HL-60 (cell line): ENCODE data around the gene SPTAN1.

Experiments
- DNase-seq, 2 experiments: peaks; one replicate each; pipeline ENCODE4 v3.0.0-alpha.2; 2010 to 2020; ENCODE audit warnings: low read depth in 1 of 2, low spot score in 1 of 2
- H3K27ac ChIP-seq: fragments of 250-450 bp; sonication (Bioruptor Pico); replicated peaks from 2 replicates; pipeline ENCODE4 v1.5.1; 2020; ENCODE audit warnings: mild to moderate bottlenecking, moderate library complexity
- H3K27me3 ChIP-seq: fragments of 250-450 bp; sonication (Bioruptor Pico); 2 replicates; pipeline ENCODE4 v1.5.1; 2021; ENCODE audit warnings: mild to moderate bottlenecking, moderate library complexity; ENCODE audit not compliant: insufficient read depth, poor library complexity, severe bottlenecking
- H3K4me3 ChIP-seq: replicated peaks from 2 replicates; pipeline ENCODE4 v1.5.1; 2011; ENCODE audit warnings: mild to moderate bottlenecking, control low read depth, low read length; ENCODE audit not compliant: insufficient read depth
- GABPA ChIP-seq: IDR thresholded peaks from 2 replicates; pipeline ENCODE4 v1.6.1; 2012; ENCODE audit warnings: low read depth
- POLR2AphosphoS5 ChIP-seq: IDR thresholded peaks from 2 replicates; pipeline ENCODE4 v1.6.1; 2012; ENCODE audit warnings: low read depth
- SPI1 ChIP-seq: IDR thresholded peaks from 2 replicates; pipeline ENCODE4 v1.6.1; 2012; ENCODE audit warnings: low read depth, mild to moderate bottlenecking, borderline replicate concordance
- TF ChIP-seq, protein P1 (sequence below): IDR thresholded peaks from 2 replicates; pipeline ENCODE4 v1.6.1; 2012; ENCODE audit warnings: low read depth; ENCODE audit not compliant: insufficient replicate concordance
- TF ChIP-seq, protein P2 (sequence below): IDR thresholded peaks from one replicate; pipeline ENCODE4 v1.5.1; 2011; ENCODE audit warnings: low read length, control low read depth, inconsistent platforms; ENCODE audit not compliant: insufficient read depth

SPTAN1 gene

DNA sequence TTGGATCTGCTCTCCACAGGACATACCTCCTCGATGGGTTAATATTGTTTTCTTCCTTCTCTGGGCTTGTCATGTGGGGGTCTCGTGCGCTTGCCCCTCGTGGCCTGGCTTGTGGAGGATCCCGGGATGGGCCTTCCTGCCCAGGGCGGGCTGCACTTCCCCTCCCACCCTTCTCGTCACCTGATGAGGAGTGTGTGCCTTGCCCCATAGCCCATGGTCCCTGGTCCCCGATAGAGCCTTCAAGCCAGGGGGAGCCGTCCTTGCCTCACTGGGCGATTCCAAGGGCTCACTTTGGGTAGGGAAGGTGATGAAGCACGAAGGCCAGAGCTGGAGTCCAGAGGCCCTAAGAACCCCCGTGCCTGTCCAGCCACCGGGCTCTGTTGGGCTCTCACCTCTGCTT lies 75.5 kb downstream of the SPTAN1 start:
- H3K27ac ChIP-seq: no peak overlapping the region
- DNase-seq: no peak
- TF ChIP-seq, protein P1, sequence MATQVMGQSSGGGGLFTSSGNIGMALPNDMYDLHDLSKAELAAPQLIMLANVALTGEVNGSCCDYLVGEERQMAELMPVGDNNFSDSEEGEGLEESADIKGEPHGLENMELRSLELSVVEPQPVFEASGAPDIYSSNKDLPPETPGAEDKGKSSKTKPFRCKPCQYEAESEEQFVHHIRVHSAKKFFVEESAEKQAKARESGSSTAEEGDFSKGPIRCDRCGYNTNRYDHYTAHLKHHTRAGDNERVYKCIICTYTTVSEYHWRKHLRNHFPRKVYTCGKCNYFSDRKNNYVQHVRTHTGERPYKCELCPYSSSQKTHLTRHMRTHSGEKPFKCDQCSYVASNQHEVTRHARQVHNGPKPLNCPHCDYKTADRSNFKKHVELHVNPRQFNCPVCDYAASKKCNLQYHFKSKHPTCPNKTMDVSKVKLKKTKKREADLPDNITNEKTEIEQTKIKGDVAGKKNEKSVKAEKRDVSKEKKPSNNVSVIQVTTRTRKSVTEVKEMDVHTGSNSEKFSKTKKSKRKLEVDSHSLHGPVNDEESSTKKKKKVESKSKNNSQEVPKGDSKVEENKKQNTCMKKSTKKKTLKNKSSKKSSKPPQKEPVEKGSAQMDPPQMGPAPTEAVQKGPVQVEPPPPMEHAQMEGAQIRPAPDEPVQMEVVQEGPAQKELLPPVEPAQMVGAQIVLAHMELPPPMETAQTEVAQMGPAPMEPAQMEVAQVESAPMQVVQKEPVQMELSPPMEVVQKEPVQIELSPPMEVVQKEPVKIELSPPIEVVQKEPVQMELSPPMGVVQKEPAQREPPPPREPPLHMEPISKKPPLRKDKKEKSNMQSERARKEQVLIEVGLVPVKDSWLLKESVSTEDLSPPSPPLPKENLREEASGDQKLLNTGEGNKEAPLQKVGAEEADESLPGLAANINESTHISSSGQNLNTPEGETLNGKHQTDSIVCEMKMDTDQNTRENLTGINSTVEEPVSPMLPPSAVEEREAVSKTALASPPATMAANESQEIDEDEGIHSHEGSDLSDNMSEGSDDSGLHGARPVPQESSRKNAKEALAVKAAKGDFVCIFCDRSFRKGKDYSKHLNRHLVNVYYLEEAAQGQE: no peak
- no peak for TF ChIP-seq POLR2AphosphoS5
- TF ChIP-seq, protein P2, sequence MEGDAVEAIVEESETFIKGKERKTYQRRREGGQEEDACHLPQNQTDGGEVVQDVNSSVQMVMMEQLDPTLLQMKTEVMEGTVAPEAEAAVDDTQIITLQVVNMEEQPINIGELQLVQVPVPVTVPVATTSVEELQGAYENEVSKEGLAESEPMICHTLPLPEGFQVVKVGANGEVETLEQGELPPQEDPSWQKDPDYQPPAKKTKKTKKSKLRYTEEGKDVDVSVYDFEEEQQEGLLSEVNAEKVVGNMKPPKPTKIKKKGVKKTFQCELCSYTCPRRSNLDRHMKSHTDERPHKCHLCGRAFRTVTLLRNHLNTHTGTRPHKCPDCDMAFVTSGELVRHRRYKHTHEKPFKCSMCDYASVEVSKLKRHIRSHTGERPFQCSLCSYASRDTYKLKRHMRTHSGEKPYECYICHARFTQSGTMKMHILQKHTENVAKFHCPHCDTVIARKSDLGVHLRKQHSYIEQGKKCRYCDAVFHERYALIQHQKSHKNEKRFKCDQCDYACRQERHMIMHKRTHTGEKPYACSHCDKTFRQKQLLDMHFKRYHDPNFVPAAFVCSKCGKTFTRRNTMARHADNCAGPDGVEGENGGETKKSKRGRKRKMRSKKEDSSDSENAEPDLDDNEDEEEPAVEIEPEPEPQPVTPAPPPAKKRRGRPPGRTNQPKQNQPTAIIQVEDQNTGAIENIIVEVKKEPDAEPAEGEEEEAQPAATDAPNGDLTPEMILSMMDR: no peak
- TF ChIP-seq GABPA: no peak
- no peak for TF ChIP-seq SPI1
- no peak overlapping the region for H3K4me3 ChIP-seq
- H3K27me3 ChIP-seq: no peaks in the 10 kb centered on the region

DNA sequence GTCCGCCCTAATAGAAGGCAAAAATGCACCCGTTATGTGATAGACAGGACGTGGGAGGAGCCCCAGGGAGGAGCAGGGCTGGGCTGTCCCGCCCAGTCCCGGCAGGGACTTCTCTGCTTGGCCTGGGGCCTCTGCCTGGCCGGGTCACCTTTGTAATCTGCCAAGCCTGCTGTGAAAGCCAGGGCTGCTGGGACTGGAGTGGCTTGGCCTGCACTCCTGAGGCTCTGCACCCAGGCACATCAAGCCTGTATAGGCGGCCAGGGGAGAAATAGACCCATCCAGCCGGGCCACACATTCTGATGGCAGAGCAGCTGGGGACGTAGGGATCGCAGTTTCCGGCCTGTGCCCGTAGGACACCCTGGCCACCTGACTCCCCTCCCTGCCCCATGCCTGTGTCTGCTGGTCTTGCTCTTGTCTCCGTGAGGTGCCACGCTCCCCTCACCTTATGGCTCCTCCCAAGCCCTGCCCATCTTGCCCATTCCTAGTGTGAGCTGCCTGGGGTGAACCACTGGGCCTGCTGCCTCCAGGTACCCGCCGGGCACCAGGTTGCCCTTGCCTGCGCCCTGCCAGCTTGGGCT lies 76.2 kb downstream of the SPTAN1 start:
- DNase-seq: no peak
- TF ChIP-seq GABPA: no peak
- TF ChIP-seq, protein P2: no peak
- no peak for TF ChIP-seq POLR2AphosphoS5
- TF ChIP-seq SPI1: no peak
- TF ChIP-seq, protein P1: no peak
- Histone ChIP-seq H3K27me3 (no peaks in the 10 kb centered on the region), H3K4me3 (no peak overlapping the region), H3K27ac (no peak overlapping the region)

DNA sequence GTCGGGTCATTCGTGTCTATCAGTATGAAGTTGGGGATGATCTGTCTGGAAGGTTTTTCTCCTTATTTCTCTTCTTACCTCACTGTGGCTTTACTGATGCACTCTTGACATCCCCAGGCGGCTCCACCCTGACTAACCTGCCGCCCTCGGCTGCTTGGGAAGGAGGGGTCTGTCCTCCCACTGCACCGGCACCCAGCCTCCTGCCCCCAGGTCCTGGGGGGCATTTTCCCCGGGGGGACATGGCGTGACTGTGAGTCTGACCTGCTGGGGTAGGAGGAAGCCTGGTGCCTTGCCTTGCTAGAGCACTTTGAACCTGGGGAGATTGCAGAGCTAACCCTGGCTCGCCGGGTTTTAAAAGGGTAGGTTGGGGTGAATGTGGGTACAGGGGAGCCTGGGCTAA lies 76.7 kb downstream of the SPTAN1 start:
- no peak for DNase-seq
- no peak overlapping the region for H3K4me3 ChIP-seq
- H3K27ac ChIP-seq: no peak overlapping the region
- H3K27me3 ChIP-seq: no peaks in the 10 kb centered on the region
- TF ChIP-seq POLR2AphosphoS5: no peak
- TF ChIP-seq, protein P2: no peak
- TF ChIP-seq, protein P1: no peak
- no peak for TF ChIP-seq SPI1
- no peak for TF ChIP-seq GABPA
